Vagina (tissue), 2 donors: Measurements from ENCODE around the gene ARID2. TPM values are rescaled to one million over a fixed set of nuclear protein-coding genes. Genes with fewer than 3 reads are reported as not detected.

Experiments used
- DNase-seq, 2 donors: peaks; one replicate each; pipeline ENCODE4 v3.0.0-alpha.2; 2017; ENCODE audit errors: extremely low spot score in 2 of 2
- H3K27ac ChIP-seq: fragments of 200-600 bp; sonication (generic); one replicate; pipeline ENCODE4 v1.5.1; 2019
- H3K27me3 ChIP-seq: fragments of 200-600 bp; sonication (generic); one replicate; pipeline ENCODE4 v1.5.1; 2019
- H3K36me3 ChIP-seq, 2 donors: fragments of 200-600 bp; sonication (generic); one replicate each; pipeline ENCODE4 v1.5.1; 2017 to 2019
- H3K4me1 ChIP-seq: fragments of 200-600 bp; sonication (generic); one replicate; pipeline ENCODE4 v1.5.1; 2019
- H3K4me3 ChIP-seq, 2 donors: fragments of 200-600 bp; sonication (generic); 1 replicate in 1 of 2; 2 replicates in 1 of 2; pipeline ENCODE4 v1.5.1; 2016 to 2019
- H3K9me3 ChIP-seq: fragments of 200-600 bp; sonication (generic); one replicate; pipeline ENCODE4 v1.5.1; 2019
- CTCF ChIP-seq, 3 experiments: fragments of 450-650 bp in 2 of 3; fragments of 200-600 bp in 1 of 3; sonication (generic) in 1 of 3; IDR thresholded peaks; one replicate each; pipeline ENCODE4 v1.5.1; 2017 to 2019; ENCODE audit warnings: antibody characterized with exemption in 3 of 3, mild to moderate bottlenecking in 2 of 3, moderate library complexity in 2 of 3
- POLR2A ChIP-seq, 2 donors: fragments of 450-650 bp; IDR thresholded peaks; one replicate each; pipeline ENCODE4 v1.6.1; 2017; ENCODE audit warnings: antibody characterized with exemption in 2 of 2, mild to moderate bottlenecking in 2 of 2, moderate library complexity in 2 of 2
- POLR2AphosphoS5 ChIP-seq, 2 donors: sonication (generic); formaldehyde crosslinking; IDR thresholded peaks; one replicate each; pipeline ENCODE4 v1.9.0; 2017; ENCODE audit warnings: antibody characterized with exemption in 2 of 2, mild to moderate bottlenecking in 2 of 2, low read depth in 1 of 2; ENCODE audit not compliant: insufficient read depth in 1 of 2
- intact Hi-C: fragments of 100-400 bp; cut with DNase I; formaldehyde crosslinking; loops from one replicate; pipeline ENCODE4 v1.15.1; 2023
- total RNA-seq: library from RNA; depleted of rRNA; stranded (reverse); fragments of >200 nt; gene quantifications from one replicate; pipeline ENCODE4 v1.2.3, GENCODE V29; 2016

The ARID2 gene
- total RNA-seq, 1 donor from 2014 or later: 39.0 TPM

DNA sequence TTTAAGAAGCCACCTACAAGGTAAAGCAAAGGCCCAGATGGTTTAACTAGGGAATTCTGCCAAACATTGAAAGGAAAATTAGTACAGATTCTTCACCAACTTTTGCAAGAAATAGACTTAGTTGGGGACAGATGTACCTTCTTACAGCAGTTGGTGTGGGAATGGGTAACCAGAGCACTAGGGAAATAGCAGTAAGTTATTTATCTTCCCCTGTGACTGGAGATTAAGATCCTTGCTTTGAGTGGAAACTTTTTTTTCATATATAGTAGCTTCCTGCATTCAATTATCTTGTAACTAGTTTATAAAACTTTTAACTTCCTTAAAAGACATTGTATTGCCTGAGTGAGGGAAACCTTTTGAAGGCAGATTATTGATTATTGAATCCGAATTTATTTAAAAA lies 44.2 kb downstream of the ARID2 start:
- H3K27me3 ChIP-seq: no peaks in the 10 kb centered on the region
- no peak overlapping the region for H3K4me3 ChIP-seq
- no peak for DNase-seq
- peaks cover 10% of the 10 kb centered on the region for H3K4me1 ChIP-seq
- intact Hi-C loops: no loop called here
- H3K27ac ChIP-seq: no peak overlapping the region
- TF ChIP-seq POLR2AphosphoS5 (IDR thresholded peaks at IDR 0.05; ENCODE audit: insufficient read depth in 1 of 2, low read depth in 1 of 2): no peak
- TF ChIP-seq POLR2A (IDR thresholded peaks at IDR 0.05): no peak
- no peak for TF ChIP-seq CTCF (IDR thresholded peaks at IDR 0.05)
- H3K36me3 ChIP-seq: no peaks in the 10 kb centered on the region
- H3K9me3 ChIP-seq: no peaks in the 10 kb centered on the region

DNA sequence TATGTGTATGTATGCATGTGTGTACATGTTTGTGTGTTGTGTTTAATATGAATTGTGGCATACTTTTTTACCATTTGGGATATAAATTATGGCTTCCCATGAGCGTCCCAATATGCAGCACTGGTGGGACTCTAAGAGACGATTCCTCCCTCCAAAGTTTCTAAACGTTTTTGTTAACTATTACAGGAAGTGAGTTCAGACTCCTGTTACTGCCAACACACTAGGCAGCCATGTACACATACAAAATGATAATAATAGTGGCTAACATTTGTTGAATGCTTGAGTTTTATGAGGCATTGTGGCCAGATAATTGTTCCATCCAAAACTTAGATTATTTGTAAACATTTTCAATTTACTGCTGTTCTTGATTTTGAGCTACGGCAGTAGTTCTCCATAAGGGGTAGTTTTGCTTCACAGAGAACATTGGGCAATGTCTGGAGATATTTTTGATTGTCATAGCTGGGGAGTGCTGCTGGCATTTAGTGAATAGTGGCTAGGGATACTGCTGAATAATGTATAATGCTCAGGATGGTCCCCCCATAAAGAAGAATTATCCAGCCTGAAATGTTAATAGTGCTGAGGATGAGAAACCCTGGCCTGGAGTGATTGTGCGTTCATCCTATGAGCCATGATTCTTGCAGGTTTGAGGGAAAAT lies 45.1 kb downstream of the ARID2 start:
- Histone ChIP-seq H3K9me3 (no peaks in the 10 kb centered on the region), H3K36me3 (no peaks in the 10 kb centered on the region), H3K4me1 (peaks cover 10% of the 10 kb centered on the region), H3K27me3 (no peaks in the 10 kb centered on the region), H3K27ac (no peak overlapping the region), H3K4me3 (no peak overlapping the region)
- TF ChIP-seq POLR2A (IDR thresholded peaks at IDR 0.05): no peak
- TF ChIP-seq POLR2AphosphoS5 (IDR thresholded peaks at IDR 0.05; ENCODE audit: insufficient read depth in 1 of 2, low read depth in 1 of 2): no peak
- TF ChIP-seq CTCF (IDR thresholded peaks at IDR 0.05): no peak
- intact Hi-C loops: no loop called here
- no peak for DNase-seq

DNA sequence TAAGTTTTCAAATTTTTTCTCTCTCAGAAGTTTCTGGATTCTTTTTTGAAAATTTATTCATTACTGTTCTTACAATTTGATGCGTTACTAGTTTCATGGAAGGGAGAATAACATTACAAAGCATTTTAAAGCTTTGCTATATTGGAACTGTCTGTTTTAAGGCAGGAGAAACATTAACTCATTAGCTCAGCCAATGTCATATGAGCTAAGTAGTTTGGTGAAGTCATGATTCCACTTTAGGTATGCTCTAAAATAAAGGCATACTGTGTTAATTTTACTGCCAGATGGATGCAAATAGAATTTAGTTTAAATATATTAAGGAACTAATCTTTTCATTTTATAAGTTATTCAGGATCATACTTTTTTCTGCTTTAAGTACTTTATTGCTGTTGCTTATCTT lies 46.0 kb downstream of the ARID2 start:
- TF ChIP-seq POLR2AphosphoS5 (IDR thresholded peaks at IDR 0.05; ENCODE audit: insufficient read depth in 1 of 2, low read depth in 1 of 2): no peak
- TF ChIP-seq POLR2A (IDR thresholded peaks at IDR 0.05): no peak
- no peak for TF ChIP-seq CTCF (IDR thresholded peaks at IDR 0.05)
- no peaks in the 10 kb centered on the region for H3K36me3 ChIP-seq
- intact Hi-C loops: no loop called here

DNA sequence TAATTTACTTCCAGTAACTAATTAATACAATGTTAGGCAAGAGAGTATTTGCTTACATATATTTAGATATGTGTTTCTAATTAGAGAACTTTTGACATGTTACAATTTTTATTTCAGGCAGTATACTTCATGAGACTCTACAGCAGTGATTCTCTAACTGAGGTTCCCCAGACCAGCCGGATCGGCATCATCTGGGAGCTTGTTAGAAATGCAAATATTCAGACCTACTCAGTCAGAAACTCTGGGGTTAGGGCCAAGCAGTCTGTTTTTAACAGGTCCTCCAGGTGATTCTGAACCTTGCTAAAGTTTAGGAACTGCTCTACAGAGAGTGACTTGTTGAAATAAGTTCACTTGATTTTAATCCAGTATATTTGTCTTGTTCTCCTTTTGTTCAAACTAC lies 46.5 kb downstream of the ARID2 start:
- TF ChIP-seq POLR2AphosphoS5 (IDR thresholded peaks at IDR 0.05; ENCODE audit: insufficient read depth in 1 of 2, low read depth in 1 of 2) (no peak), CTCF (IDR thresholded peaks at IDR 0.05) (no peak), POLR2A (IDR thresholded peaks at IDR 0.05) (no peak)
- H3K4me3 ChIP-seq: no peak overlapping the region
- peaks cover 10% of the 10 kb centered on the region for H3K4me1 ChIP-seq
- DNase-seq: no peak
- intact Hi-C loops: no loop called here
- no peaks in the 10 kb centered on the region for H3K27me3 ChIP-seq
- no peaks in the 10 kb centered on the region for H3K9me3 ChIP-seq
- no peak overlapping the region for H3K27ac ChIP-seq
- H3K36me3 ChIP-seq: no peaks in the 10 kb centered on the region

More for the DNA sequence above, 46.0 kb downstream of the ARID2 start:
- H3K27ac ChIP-seq: no peak overlapping the region
- H3K4me3 ChIP-seq: no peak overlapping the region
- no peaks in the 10 kb centered on the region for H3K9me3 ChIP-seq
- H3K27me3 ChIP-seq: no peaks in the 10 kb centered on the region
- H3K4me1 ChIP-seq: peaks cover 10% of the 10 kb centered on the region
- no peak for DNase-seq

GRCh38 chr12:45779936-45780335 lies 50.4 kb downstream of the ARID2 start:
- Histone ChIP-seq H3K36me3 (no peaks in the 10 kb centered on the region), H3K27me3 (no peaks in the 10 kb centered on the region), H3K27ac (no peak overlapping the region), H3K4me1 (peaks cover 1% of the 10 kb centered on the region), H3K9me3 (no peaks in the 10 kb centered on the region), H3K4me3 (no peak overlapping the region)
- intact Hi-C loops: no loop called here
- TF ChIP-seq POLR2A (IDR thresholded peaks at IDR 0.05) (no peak), POLR2AphosphoS5 (IDR thresholded peaks at IDR 0.05; ENCODE audit: insufficient read depth in 1 of 2, low read depth in 1 of 2) (no peak), CTCF (IDR thresholded peaks at IDR 0.05) (no peak)
- DNase-seq: no peak
